ENCODE data around the gene F2. TPM values are rescaled to one million over a fixed set of nuclear protein-coding genes. Genes with fewer than 3 reads are reported as not detected.
"Not testable (repeated sequence)": the region's sequence is repeated elsewhere in the genome, so short reads cannot be mapped to it uniquely, and the experiment has no call there.

The F2 gene
- total RNA-seq, 1 donor from 2014 or later: 4.4 TPM

DNA sequence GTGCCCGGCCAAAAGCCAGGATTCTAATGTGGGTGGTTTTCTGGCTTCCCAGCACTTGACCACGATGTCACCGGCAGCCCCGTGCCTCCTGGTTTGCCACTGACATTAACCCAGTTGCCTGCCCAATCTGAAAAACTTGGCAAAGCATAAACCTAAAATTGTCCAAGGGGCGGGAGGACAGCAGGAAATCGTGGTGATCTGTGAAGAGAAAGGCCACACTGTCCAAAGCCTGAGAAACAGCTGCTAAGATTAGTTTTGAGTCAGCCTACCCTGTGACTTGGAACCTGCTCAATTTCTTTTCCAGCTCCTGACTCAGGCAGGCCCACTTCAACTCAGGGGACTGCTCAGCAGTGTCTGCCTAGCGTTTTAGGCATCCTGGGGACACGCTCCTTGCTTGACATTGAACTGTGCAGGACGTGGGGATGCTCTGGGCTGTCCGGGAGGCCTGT is 8.2 kb upstream of the F2 start:
- Mint-ChIP-seq H3K4me1 (ENCODE audit: unreplicated experiment) (peaks cover 2% of the 10 kb centered on the region), H3K27me3 (ENCODE audit: unreplicated experiment) (no peaks in the 10 kb centered on the region), H3K36me3 (ENCODE audit: low read depth, unreplicated experiment) (peaks cover 17% of the 10 kb centered on the region), H3K27ac (ENCODE audit: unreplicated experiment) (no peak overlapping the region), H3K4me3 (ENCODE audit: unreplicated experiment) (no peak overlapping the region), H3K9me3 (ENCODE audit: unreplicated experiment) (no peaks in the 10 kb centered on the region)
- TF ChIP-seq, protein P1, sequence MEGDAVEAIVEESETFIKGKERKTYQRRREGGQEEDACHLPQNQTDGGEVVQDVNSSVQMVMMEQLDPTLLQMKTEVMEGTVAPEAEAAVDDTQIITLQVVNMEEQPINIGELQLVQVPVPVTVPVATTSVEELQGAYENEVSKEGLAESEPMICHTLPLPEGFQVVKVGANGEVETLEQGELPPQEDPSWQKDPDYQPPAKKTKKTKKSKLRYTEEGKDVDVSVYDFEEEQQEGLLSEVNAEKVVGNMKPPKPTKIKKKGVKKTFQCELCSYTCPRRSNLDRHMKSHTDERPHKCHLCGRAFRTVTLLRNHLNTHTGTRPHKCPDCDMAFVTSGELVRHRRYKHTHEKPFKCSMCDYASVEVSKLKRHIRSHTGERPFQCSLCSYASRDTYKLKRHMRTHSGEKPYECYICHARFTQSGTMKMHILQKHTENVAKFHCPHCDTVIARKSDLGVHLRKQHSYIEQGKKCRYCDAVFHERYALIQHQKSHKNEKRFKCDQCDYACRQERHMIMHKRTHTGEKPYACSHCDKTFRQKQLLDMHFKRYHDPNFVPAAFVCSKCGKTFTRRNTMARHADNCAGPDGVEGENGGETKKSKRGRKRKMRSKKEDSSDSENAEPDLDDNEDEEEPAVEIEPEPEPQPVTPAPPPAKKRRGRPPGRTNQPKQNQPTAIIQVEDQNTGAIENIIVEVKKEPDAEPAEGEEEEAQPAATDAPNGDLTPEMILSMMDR (IDR thresholded peaks at IDR 0.05; ENCODE audit: unreplicated experiment): no peak
- DNase-seq (ENCODE audit: low spot score): no peak

DNA sequence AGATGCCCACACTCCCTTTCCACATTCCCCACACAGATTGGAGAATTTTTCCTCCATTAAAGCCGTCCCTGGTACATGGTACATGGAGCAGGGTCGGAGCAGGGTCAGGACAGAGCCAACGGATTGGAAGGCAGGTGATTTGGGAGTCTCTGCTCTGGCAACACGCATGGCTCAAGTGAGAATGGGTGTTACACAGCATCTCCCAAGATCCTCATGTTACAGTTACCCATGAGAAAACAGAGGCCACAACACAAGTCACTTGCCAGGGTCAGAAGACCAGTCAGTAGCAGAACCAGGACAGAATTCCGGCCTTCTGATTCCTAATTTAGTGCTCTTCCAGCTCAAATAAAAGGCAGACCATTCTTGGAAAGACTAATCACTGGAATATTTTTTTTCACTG is 7.7 kb upstream of the F2 start:
- Mint-ChIP-seq H3K36me3 (ENCODE audit: low read depth, unreplicated experiment) (peaks cover 15% of the 10 kb centered on the region), H3K9me3 (ENCODE audit: unreplicated experiment) (no peaks in the 10 kb centered on the region), H3K27ac (ENCODE audit: unreplicated experiment) (no peak overlapping the region), H3K4me3 (ENCODE audit: unreplicated experiment) (no peak overlapping the region), H3K27me3 (ENCODE audit: unreplicated experiment) (no peaks in the 10 kb centered on the region), H3K4me1 (ENCODE audit: unreplicated experiment) (peaks cover 2% of the 10 kb centered on the region)
- TF ChIP-seq, protein P1 (IDR thresholded peaks at IDR 0.05; ENCODE audit: unreplicated experiment): no peak
- no peak for DNase-seq (ENCODE audit: low spot score)

DNA sequence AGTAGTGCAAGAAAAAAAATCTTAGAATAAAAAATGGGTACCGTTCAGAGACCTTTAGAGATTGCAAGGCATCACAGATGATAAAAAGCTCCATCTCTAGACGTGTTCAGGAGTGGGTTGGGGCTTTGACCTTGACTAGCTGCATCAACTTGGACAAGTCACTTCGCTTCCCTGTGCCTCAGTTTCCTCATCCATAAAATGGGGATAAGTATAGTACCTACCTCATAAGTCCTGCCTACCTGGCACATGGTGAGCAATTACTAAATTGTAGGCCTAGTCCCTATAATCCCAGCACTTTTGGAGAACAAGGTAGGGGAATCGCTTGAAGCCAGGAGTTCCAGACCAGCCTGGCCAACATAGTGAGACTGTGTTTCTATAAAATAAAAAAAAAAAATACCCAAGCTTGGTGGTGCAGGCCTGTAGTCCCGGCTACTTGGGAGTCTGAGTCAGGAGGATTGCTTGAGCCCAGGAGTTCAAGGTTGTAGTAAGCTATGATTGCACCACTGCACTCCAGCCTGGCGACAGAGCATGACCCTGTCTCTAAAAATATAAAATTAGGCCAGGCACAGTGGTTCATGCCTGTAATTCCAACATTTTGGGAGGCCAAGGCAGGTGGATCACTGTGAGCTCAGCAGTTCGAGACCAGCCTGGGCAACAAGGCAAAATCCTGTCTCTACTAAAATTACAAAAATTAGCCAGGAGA is 6.0 kb upstream of the F2 start:
- no peak for DNase-seq (ENCODE audit: low spot score)
- Mint-ChIP-seq H3K4me1 (ENCODE audit: unreplicated experiment) (peaks cover under 1% of the 10 kb centered on the region), H3K27ac (ENCODE audit: unreplicated experiment) (no peak overlapping the region), H3K9me3 (ENCODE audit: unreplicated experiment) (no peaks in the 10 kb centered on the region), H3K27me3 (ENCODE audit: unreplicated experiment) (no peaks in the 10 kb centered on the region), H3K36me3 (ENCODE audit: low read depth, unreplicated experiment) (no peaks in the 10 kb centered on the region), H3K4me3 (ENCODE audit: unreplicated experiment) (no peak overlapping the region)
- TF ChIP-seq, protein P1 (IDR thresholded peaks at IDR 0.05; ENCODE audit: unreplicated experiment): no peak

DNA sequence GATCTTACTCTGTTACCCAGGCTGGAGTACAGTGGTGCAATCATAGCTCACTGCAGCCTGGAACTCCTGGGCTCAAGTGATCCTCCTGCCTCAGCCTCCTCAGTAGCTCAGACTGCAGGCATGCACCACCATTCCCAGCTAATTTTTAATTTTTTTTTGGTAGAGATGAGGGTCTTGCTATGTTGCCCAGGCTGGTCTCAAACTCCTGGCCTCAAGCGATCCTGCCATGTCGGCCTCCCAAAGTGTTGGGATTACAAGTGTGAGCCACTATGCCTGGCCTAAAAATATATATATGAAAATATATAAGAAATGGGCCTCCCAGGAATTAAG is 1.2 kb upstream of the F2 start:
- not testable (repeated sequence) for H3K4me3 Mint-ChIP-seq (ENCODE audit: unreplicated experiment); H3K36me3 Mint-ChIP-seq (ENCODE audit: low read depth, unreplicated experiment); H3K27me3 Mint-ChIP-seq (ENCODE audit: unreplicated experiment); H3K27ac Mint-ChIP-seq (ENCODE audit: unreplicated experiment); DNase-seq (ENCODE audit: low spot score); H3K9me3 Mint-ChIP-seq (ENCODE audit: unreplicated experiment)
- H3K4me1 Mint-ChIP-seq (ENCODE audit: unreplicated experiment): peaks cover 22% of the 10 kb centered on the region

DNA sequence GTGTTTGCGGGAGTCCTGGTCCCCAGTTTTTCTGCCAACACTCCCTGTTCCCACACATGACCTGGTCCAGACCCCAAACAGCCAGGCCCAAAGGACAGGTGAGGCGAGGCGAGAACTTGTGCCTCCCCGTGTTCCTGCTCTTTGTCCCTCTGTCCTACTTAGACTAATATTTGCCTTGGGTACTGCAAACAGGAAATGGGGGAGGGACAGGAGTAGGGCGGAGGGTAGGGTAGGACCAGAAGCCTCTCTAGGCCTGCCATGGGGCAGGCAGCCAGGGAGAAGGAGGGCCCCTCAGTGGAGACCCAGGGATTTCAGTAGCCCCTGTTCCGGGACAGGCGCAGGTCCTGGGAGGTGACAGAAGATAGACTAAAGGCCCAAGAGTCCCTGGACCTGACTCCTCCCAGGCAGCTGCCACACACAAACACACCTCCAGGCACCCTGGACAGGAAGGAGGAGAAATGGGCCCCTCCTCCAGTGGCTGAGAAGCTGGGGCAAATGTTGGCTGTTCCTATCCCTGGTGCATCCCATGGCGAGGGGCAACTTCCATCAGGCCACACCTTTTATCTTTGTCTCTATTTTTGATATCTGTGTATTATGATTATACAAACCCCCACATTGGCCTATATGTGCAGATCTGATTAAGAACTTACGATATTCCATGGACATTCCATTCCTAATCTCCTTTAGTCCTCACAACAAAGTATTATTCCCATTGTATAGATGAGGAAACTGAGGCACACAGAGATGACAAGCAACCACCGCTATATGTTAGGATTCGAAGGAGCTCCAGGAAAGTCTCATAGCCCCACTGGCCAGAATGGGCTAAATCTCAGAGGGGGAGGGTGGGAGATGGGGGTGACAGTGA is 626 bp upstream of the F2 start:
- peaks cover 7% of the 10 kb centered on the region for H3K27me3 Mint-ChIP-seq (ENCODE audit: unreplicated experiment)
- TF ChIP-seq, protein P1 (IDR thresholded peaks at IDR 0.05; ENCODE audit: unreplicated experiment): no peak
- H3K4me3 Mint-ChIP-seq (ENCODE audit: unreplicated experiment): no peak overlapping the region
- H3K4me1 Mint-ChIP-seq (ENCODE audit: unreplicated experiment): peaks cover 25% of the 10 kb centered on the region
- DNase-seq (ENCODE audit: low spot score): no peak
- no peak overlapping the region for H3K27ac Mint-ChIP-seq (ENCODE audit: unreplicated experiment)
- H3K9me3 Mint-ChIP-seq (ENCODE audit: unreplicated experiment): no peaks in the 10 kb centered on the region
- H3K36me3 Mint-ChIP-seq (ENCODE audit: low read depth, unreplicated experiment): peaks cover 8% of the 10 kb centered on the region
